IPS-18c (cell line): ENCODE results near the gene CFAP97.
A peak's percentile ranks its signal among the peaks of the same experiment; 100 is the strongest.
"Not testable (repeated sequence)": the region's sequence is repeated elsewhere in the genome, so short reads cannot be mapped to it uniquely, and the experiment has no call there.

ENCODE experiments used
- H3K4me3 ChIP-seq: 2 replicates; pipeline ENCODE4 v1.7.0; 2013; ENCODE audit warnings: low read depth, mild to moderate bottlenecking, low read length, moderate library complexity; ENCODE audit not compliant: insufficient read depth
- H3K9me3 ChIP-seq: one replicate; pipeline ENCODE4 v1.6.1; 2013; ENCODE audit warnings: mild to moderate bottlenecking, low read length, moderate library complexity; ENCODE audit not compliant: control insufficient read depth, insufficient read depth

CFAP97 gene

GRCh38 chr4:185209031-185209851 is 5.4 kb upstream of the CFAP97 start, which contains the start of gene SNX25:
Gene SNX25, plus strand, starts transcription at chr4:185209598. Its CDS starts 229 bp downstream, at chr4:185209827.
- H3K9me3 ChIP-seq = no peaks in the 10 kb centered on the region
- peak within 1 kb of the TSS; percentile 87 for H3K4me3 ChIP-seq

DNA sequence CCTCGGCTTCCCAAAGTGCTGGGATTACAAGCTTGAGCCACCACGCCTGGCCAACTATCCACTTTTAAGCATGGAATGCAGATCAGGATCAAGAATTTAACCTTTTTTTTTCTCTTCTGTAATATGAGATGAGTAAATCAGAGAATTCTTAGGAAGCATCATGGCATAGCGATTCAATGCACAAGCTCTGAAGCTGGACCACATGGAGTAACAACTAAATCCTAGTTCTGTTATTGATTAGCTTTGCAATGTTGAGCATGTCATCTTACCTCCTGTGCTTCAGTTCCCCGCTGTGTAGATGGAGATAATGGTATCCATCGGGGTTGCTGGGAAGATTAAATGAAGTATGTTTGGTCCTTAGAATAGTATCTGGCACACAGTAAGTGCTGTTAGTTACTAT is 3.7 kb upstream of the CFAP97 start:
- Histone ChIP-seq H3K4me3 (no peak overlapping the region), H3K9me3 (no peaks in the 10 kb centered on the region)

DNA sequence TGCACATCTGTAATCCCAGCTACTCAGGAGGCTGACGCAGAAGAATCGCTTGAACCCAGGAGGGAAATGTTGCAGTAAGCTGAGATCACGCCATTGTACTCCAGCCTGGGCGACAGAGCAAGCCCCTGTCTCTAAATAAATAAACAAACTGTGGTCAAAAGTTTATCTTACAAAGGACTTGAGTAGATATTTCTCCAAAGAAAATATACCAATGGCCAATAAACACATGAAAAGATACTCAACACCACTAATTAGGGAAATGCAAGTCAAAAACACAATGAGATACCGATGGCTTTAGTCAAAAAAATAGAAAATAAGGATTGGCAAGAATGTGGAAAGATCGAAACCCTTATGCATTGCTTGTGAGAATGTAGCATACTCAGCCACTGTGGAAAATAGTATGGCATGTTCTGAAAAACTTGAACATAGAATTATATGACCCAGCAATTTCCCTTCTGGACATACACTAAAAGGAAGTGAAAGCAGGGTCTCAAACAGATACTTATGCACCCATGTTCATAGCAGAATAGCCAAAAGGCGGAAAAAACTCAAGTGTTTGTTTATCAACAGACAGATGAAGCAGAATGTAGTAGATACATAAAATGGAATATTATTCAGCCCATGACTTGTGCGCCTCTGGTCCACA is 2.0 kb upstream of the CFAP97 start:
- H3K9me3 ChIP-seq = no peaks in the 10 kb centered on the region
- no peak overlapping the region for H3K4me3 ChIP-seq

- H3K4me3 ChIP-seq, H3K9me3 ChIP-seq: not testable (repeated sequence)
Measured at GRCh38 chr4:185205073-185205472, 1.3 kb upstream of the CFAP97 start.

- H3K9me3 ChIP-seq = no peaks in the 10 kb centered on the region
- peak overlapping the region; percentile 69 for H3K4me3 ChIP-seq
Measured at GRCh38 chr4:185204238-185204910, 574 bp upstream of the CFAP97 start.

GRCh38 chr4:185202984-185203485 is 765 bp downstream of the CFAP97 start:
- H3K9me3 ChIP-seq = no peaks in the 10 kb centered on the region
- H3K4me3 ChIP-seq = peak overlapping the region; percentile 69

DNA sequence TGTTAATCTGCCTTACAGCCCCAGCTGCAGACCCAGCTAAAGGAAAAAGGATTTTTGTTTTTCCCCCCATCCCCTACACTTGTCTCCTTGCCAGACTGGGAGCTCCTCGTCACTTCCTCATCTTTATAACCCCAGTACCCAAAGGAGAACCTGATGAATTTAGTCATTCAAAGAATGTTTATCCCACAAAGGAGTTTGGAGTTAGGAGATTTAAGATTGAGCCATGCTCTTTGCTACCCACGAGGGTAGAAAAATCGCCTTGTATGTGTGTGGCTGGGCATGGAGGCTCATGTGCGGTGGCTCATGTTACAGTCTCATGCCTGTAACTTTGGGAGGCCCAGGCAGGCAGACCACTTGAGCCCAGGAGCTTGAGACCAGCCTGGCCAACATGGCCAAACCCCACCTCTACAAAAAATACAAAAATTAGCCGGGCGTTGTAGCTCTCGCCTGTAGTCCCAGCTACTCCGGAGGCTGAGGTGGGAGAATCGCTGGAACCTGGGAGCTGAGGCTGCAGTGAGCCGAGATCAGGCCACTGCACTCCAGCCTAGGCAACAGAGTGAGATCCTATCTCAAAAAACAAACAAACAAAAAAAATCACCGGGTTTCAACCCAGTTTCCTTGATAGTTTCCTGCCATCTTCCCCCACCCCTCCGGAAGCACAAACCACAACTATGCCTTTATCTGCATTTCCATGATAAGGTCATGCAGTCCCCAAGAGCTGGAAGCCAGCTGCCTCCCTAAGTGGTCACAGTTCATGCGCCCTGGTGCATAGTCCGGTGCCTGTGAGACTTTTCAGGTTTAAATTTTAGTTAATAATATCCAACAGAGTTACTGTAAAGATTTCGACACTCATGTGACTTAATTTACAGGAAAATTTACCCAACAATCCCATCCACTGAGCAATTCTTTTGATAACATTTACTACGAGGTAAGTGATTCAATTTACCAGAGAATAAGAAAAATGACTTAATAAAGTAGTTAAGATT is 1.5 kb downstream of the CFAP97 start:
- Histone ChIP-seq H3K4me3 (no peak overlapping the region), H3K9me3 (no peaks in the 10 kb centered on the region)

DNA sequence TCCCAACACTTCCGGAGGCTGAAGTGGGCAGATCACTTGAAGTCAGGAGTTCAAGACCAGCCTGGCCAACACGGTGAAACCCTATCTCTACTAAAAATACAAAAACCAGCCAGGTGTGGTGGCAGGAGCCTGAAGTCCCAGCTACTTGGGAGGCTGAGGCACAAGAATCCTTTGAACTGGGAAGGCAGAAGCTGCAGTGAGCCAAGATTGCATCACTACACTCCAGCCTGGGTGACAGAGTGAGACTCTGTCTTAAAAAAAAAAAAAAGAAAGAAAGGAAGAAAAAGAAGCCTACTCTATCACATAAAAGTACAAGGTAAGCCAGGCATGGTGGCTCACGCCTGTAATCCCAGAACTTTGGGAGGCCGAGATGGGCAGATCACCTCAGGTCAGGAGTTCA is 5.6 kb downstream of the CFAP97 start:
- not testable (repeated sequence) for H3K9me3 ChIP-seq, H3K4me3 ChIP-seq

DNA sequence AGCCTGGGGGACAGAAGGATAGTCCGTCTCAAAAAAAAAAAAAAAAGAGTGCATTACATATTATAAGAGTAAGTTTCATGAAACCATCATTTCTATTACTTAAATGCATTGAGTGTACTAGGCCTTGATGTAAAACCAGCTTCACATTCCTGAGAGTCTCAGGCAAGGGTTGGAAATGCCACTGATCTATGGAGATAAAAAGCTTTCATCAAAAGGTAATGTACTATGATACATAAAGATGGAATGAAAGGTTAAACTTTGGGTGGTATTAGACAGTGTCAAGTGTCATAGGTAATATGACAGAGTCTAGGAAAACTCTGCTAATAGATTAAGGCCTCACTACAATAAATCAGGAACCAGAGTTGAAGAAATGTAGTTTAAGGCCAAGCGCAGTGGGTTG is 7.4 kb downstream of the CFAP97 start:
- no peak overlapping the region for H3K4me3 ChIP-seq
- H3K9me3 ChIP-seq = no peaks in the 10 kb centered on the region

DNA sequence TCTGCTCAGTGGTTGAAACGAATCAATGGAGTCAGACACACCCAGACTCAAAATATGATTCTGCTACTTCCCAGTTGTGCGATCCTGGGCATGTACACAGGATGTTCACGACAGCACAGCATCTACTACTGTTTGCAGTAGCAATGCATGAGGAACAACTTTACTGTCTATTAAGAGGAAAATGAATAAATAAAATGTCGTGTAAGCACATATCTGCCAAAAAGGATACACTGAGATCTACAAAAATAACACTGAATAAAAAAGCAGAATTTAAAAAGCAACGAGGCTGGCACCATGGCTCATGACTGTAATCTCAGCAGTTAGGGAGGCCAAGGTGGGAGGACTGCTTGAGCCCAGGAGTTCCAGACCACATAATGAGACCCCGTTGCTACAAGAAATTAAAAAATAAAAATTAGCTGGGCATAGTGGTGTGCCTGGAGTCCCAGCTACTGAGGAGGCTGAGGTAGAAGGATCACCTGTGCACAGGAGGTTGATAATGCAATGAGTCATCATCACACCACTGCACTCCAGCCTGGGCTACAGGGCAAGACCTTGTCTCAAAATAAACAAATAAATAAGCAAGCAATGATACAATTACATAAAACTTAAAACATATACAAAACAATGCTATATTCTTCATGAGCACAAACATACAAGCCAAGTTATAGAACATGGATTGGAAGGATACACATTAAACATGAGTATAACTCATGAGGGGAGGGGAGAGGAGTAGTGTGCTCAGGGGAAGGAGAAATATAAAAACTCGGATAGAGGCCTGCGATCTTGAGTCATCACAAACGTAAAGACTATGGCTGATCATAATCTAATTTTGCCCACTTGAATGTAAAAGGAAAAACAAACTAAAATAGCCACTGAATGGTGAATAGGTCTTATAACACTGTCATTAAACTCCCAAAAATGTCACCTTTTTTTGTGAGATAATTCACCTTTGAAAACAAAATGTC is 8.6 kb downstream of the CFAP97 start:
- H3K4me3 ChIP-seq = no peak overlapping the region
- H3K9me3 ChIP-seq = no peaks in the 10 kb centered on the region

- H3K9me3 ChIP-seq = no peaks in the 10 kb centered on the region
Measured at GRCh38 chr4:185192059-185192458, 11.7 kb downstream of the CFAP97 start.

GRCh38 chr4:185190306-185190856 is 13.4 kb downstream of the CFAP97 start:
- Histone ChIP-seq H3K4me3 (no peak overlapping the region), H3K9me3 (no peaks in the 10 kb centered on the region)

More at GRCh38 chr4:185192059-185192458, 11.7 kb downstream of the CFAP97 start:
- H3K4me3 ChIP-seq = no peak overlapping the region

DNA sequence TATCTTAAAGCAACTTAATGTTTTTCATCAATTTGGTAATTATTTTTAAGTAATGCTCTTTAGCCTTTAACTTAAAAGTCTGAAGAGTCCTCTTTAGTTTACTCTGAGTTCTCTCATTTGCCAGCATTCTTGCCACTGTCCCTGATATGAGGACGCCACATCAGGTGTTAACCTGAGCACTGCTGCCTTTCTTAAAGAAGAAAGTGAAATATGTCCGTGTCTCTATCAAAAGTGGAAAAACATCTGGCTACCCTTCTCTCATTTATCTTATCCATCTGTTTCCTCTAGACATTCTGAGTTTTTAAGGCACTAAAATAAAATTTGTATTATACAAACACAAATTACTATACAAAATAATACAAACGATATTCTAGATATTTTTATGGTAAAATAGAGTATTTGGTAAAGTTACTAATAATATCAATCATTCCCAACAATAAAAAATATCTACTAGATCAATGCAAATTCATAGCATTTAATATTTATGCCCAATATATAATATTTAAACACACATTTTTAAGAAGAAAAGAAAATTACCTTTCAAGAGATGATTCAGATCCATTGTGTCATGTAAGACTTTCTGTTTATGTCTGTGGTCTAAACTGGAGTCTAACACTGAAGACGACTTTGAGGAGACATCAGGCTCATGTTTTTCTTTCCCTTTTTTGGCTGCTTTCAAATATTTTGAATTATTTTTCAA is 14.0 kb downstream of the CFAP97 start:
- H3K4me3 ChIP-seq = no peak overlapping the region
- H3K9me3 ChIP-seq = no peaks in the 10 kb centered on the region

GRCh38 chr4:185186769-185187168 is 17.0 kb downstream of the CFAP97 start:
- no peak overlapping the region for H3K4me3 ChIP-seq

More at GRCh38 chr4:185186769-185187168, 17.0 kb downstream of the CFAP97 start:
- H3K9me3 ChIP-seq = no peaks in the 10 kb centered on the region
